ENCODE data around the gene ASB13. TPM values are rescaled to one million over a fixed set of nuclear protein-coding genes. Genes with fewer than 3 reads are reported as not detected.

Gene ASB13
- total RNA-seq, 1 experiment from 2014 or later, result 13.8 TPM

GRCh38 chr10:5681930-5682329, 15.5 kb upstream of the ASB13 start:
- Histone ChIP-seq H3K9ac (ENCODE audit: extremely low read depth, insufficient read length, low read length) (no peak overlapping the region), H3K79me2 (ENCODE audit: insufficient read depth, low read length) (peaks cover 4% of the 10 kb centered on the region; the same call in 1 of the 2 replicates), H3K9me3 (ENCODE audit: control insufficient read depth, low read depth, low read length) (no peaks in the 10 kb centered on the region), H4K91ac (ENCODE audit: insufficient read length, low read depth, low read length) (no peak overlapping the region), H2BK5ac (ENCODE audit: insufficient read length, low read length) (no peak overlapping the region), H3T11ph (ENCODE audit: low read length) (no peak overlapping the region), H3K18ac (ENCODE audit: insufficient read length, low read depth, low read length) (no peak overlapping the region), H3K27me3 (ENCODE audit: insufficient read depth, low read length) (no peaks in the 10 kb centered on the region; the same call in 1 of the 2 replicates), H2BK15ac (ENCODE audit: low read depth, low read length) (no peak overlapping the region), H3K4me2 (ENCODE audit: insufficient read depth, insufficient read length, low read length) (no peak overlapping the region), H3K56ac (ENCODE audit: insufficient read length, low read depth, low read length) (no peak overlapping the region), H3K23me2 (ENCODE audit: insufficient read length, low read depth, low read length, poor library complexity, severe bottlenecking) (peaks cover 4% of the 10 kb centered on the region), H3K27ac (ENCODE audit: insufficient read length, low read depth, low read length) (no peak overlapping the region), H3K4ac (ENCODE audit: low read depth, low read length) (no peak overlapping the region), H2AFZ (ENCODE audit: low read length) (no peak overlapping the region), H3K23ac (ENCODE audit: insufficient read length, low read depth, low read length) (no peak overlapping the region), H3K4me1 (ENCODE audit: insufficient read depth, low read length) (no peaks in the 10 kb centered on the region), H4K20me1 (ENCODE audit: control insufficient read depth, insufficient read depth, insufficient read length) (no peaks in the 10 kb centered on the region), H3K14ac (ENCODE audit: insufficient read depth, low read length) (no peak overlapping the region), H3K79me1 (ENCODE audit: insufficient read depth, low read depth, low read length, poor library complexity, severe bottlenecking) (no peaks in the 10 kb centered on the region), H4K8ac (replicated peaks; ENCODE audit: insufficient read length, low read depth, low read length) (no peak overlapping the region), H2BK12ac (ENCODE audit: insufficient read length, low read depth, low read length) (no peak overlapping the region), H2BK120ac (ENCODE audit: low read depth, low read length, poor library complexity, severe bottlenecking) (no peak overlapping the region), H2BK20ac (ENCODE audit: low read depth, low read length, poor library complexity, severe bottlenecking) (no peak overlapping the region), H4K5ac (ENCODE audit: insufficient read length, low read depth, low read length) (no peak overlapping the region), H2AK5ac (ENCODE audit: insufficient read length, low read length) (no peak overlapping the region)
- peaks cover 62% of the 10 kb centered on the region for H3K27me3 Mint-ChIP-seq (ENCODE audit: low read depth)
- H3K27ac Mint-ChIP-seq, result no peak overlapping the region
- H3K4me3 Mint-ChIP-seq, result no peak overlapping the region
- H3K4me1 Mint-ChIP-seq, result peaks cover 11 to 15% of the 10 kb centered on the region in 2 experiments
- no CpG with 5 or more reads among the region's 5 CpGs for WGBS (ENCODE audit: extremely low coverage, insufficient read length, low lambda C conversion rate)
- 0 out of 7 replicates have a peak, but pooled peaks cover 0 to 2% (median 2%) of the 10 kb centered on the region in 3 experiments for H3K36me3 Mint-ChIP-seq (ENCODE audit: insufficient read depth in 1 of 3, low read depth in 3 of 3)
- TF ChIP-seq CTCF (conservative IDR thresholded peaks at IDR 0.05), result no peak
- DNase-seq, result no peak
- peaks cover 0 to 7% of the 10 kb centered on the region in 2 experiments; a peak in 2 of 5 replicates for H3K9me3 Mint-ChIP-seq
